GM21786 (cell line): ENCODE data around the gene RASGRP1.
A peak's percentile ranks its signal among the peaks of the same experiment; 100 is the strongest.

Source experiments
- ATAC-seq: cut with Tn5 transposase; IDR thresholded peaks from one replicate; pipeline ENCODE4 v1.9.1; 2021; ENCODE audit not compliant: unreplicated experiment

The RASGRP1 gene

DNA sequence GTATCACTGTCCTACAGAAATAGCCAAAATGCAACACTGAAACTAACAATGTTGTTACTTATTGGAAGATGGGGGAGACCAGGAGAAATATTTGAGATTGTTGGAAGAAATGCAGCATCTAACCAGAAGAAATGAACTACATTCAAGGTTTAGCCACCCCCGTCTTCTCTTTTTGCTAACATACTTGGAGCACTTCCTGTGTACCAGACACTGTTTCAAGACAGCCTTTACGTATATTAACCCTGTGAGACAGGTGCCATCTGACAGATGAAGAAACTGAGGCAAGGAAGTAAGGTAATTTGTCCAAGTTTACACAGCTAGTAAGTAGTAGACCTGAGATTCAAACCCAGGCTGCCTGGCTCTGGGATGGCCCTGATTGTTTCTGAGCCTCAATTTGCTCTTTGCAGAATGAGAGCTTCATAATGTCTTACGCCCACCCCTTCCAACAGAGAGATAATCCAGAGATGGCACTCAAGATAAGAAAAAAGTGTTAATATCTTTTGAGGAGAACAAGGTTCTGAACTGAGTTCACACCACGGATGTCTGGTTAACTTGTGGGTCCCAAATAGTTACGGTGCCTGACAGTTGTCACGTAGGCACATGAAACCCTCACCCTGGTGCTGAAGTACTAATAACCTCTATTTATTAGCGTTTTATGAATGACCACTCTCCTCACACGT lies 26.1 kb downstream of the RASGRP1 start:
- ATAC-seq = no peak

DNA sequence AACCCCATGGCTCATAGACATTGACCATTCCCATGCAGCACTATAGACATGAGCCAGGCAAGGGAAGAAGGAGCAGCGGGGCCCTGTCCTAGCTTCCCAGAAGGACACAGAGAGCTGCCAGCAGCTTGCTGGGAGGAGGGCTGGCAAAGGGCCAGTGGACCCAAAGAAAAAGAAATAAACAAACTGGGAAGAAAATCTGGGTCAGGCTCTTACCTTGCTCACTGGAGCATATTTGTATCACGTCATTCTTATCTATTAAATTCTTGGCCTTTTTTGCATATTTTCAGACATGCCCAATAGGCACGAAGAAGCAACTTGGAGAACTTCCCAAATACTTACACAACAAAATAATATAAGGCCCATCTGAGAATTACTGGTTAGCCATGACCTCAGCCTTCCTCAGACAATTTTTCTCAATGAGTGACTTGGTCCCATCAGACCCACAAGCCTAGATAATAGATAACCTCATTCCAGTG lies 28.4 kb downstream of the RASGRP1 start:
- ATAC-seq = no peak

DNA sequence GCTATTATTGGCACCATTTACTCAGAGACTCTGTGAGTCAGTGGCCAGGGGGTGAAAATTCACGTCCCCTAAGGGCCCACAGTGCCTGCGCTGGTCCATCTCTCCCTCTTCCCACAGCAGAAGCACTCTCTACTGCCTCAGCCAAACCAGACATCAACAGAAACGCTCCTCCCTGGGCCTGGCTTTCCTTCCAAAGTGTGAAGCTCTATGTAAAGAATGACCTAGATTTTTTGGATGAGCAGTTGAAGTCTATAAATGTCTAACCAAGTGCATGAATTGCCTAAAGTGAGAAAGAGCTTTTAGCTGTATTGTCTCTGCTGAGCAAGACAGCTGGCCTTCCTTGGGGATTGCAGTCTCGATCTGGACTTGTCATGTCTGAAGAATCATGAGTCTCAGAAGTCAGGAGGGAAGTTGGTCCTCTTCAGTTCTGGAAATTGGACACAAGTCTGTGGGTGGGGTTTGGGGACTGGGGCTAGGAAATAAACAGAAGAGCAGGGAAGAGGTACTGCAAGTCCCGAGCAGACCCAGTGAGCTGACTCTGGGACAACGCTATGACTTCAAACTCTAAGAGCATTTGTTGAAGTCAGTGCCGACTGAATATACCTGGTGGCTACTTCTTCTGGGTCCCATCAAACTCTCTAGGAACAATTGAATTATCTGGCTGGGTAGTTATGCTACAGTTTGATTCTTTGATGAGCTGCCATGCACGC lies 29.0 kb downstream of the RASGRP1 start:
- ATAC-seq = no peak

DNA sequence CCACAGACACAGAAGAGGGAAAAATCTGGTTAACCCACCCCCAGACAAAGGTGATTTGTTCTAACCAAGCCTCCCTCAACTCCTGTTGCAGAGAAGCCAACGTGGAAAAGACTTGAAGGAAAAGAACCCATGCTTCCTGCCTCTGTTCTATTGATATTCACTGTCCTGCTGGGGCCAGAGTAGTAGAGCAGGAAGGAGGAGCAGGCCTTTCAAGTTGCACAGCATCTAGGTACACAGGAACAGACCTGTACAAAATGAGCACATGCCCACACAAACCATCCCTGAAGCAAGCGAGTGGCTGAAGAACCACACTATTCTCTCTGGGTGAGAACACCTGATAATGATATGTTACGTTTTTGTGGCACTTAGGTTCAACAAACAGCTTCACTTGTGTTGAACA lies 29.9 kb downstream of the RASGRP1 start:
- no peak for ATAC-seq

DNA sequence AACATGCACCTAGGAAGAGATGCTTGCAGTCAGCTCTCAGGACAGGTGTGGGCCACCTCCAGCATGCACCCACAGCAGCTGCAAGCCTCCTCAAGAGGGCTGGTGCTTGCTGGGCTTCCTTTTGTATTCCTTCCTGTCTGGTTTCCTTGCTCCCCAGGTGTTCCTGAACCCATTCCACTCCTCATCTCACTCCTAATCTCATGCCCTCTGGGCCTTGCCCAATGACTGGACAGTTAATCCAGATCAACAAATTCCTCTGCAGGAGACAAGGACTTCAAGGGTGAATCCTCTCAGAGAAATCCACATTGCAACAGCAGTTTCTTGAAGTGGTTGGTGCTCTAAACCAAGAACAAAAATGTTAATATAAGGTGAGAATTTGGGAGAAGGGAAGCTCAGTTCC lies 30.7 kb downstream of the RASGRP1 start:
- ATAC-seq = no peak

DNA sequence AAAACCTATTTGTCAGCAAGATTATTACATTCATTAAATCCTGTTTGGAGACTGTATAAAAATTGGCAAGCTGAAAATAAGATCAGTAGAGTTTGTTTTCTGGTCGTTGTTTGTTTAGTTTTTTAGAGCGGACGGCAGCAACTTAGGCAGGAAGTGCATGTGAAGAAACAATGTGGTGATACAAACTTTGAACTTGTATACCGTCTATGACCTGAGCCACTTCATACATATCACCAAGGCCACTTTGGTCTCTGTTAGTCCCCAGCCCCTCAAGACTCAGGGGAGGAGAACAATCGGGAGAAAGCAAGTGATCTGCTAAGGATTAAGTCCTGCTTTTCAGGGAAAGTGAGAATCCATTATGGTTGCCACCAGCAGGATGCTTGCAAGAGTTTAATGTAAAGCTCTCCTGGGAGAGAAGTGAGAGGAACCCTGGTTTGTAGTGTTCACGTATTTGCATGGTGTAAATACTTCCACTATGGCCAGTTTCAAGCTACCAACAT lies 31.1 kb downstream of the RASGRP1 start:
- no peak for ATAC-seq

DNA sequence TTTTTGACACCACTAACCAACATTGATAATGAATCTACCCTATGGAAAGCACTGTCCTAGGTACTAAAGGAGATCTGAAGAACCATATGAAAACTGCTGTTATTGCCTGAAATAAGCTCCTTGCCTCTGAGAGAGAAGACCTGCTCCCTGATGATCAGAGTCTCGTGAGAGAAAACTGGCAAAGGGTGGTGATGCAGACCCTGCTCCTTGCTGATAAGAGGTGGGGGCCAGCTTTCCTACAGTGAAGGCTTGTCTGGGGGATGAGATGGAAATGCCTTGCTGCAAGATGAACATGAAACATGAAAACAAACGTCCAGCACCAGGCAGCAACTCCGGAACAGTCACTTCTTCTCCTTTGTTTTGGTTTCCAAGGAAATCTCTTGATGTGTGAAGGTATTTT lies 31.9 kb downstream of the RASGRP1 start:
- ATAC-seq = no peak

DNA sequence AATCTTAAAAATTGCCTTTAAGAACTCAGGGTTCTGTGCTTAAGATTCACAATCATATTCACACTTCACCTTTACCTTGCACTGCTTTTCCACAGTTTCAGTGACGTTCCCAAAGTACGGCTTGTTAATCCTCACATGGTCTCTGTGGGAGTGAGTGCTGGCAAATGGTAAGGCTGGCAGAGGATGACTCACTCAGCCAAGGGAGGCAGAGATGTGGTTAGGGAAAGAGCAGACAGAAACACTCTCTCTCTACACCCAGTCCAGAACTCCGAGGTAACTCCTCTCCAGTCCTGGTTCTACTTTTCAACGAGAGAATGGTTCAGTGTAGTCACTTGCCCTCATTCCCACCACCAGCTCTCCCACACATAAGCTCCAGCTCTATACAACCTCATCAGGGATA lies 33.1 kb downstream of the RASGRP1 start:
- no peak for ATAC-seq

DNA sequence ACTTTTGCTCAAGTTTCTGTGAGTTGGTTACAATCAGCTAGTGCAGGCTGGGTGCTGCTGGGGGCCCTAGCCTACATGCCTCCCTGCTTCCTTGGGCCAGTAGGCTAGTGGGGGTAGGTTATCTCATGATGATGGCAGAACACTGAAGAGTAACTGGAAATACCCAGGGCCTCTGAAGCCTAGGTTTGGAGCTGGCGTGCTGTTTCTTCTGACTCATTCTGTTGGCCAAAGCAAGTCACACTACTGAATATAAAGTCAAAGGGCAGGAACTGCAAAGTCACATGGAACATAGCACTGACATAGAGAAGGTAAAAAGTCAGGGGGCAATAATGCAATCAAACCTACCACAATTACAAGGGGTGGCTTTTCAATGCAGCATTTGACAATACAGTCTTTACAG lies 34.5 kb downstream of the RASGRP1 start:
- ATAC-seq = no peak

DNA sequence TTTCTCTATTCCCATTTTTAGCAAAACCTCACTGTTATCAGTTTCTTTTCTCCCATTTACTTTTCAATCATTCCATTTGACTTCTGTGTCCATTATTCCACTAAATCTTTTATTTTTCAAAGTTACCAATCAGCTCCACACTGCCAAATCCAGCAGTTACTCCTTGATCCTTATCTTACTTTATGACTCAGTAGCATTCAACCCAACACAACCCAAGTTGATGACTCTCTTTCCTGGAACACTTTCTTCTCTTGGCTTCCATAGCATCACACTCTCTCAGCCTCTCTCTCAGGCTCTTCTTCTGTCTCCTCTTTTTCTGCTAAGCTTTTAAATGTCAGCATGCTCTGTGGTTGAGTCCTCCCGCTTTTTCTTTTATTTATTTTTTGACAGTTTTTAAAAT lies 36.3 kb downstream of the RASGRP1 start:
- no peak for ATAC-seq

DNA sequence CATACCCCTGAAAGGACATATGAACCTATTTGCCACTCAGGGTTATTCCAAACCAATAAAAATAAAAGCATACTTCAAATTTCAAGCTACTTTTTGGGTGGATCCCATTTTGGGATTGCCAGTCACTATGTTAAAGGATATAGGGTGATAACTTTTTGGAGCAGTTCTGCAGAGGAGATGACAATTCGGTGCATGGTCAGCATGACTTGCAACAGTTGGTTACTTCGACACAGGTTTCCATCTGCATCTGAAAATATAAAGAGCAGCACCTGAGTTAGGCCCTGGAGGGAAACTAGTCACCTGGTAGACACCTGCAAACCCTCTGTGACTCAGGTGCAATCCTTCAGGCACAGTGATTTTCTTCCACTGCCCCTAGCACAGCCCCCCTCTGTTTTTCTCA lies 38.5 kb downstream of the RASGRP1 start:
- ATAC-seq = no peak

DNA sequence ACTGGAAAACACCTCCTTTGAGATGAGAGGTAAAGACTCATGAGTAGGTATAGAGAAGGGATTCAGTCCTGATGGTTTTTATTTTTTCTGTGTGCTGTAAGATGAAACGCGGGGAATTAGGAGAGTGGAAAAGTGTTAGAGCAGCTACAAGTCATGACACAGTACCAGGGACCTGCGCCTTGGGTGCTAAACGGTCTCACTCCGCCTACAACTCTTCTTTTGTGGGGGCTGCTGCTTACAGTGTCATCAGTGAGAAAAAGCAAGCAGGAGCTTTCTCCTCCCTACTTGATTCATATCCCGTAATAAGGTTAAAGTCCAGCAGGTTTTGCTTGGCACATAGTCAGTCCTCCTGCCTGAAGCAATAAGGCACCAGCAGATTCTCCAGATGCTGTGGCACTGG lies 39.1 kb downstream of the RASGRP1 start:
- no peak for ATAC-seq

DNA sequence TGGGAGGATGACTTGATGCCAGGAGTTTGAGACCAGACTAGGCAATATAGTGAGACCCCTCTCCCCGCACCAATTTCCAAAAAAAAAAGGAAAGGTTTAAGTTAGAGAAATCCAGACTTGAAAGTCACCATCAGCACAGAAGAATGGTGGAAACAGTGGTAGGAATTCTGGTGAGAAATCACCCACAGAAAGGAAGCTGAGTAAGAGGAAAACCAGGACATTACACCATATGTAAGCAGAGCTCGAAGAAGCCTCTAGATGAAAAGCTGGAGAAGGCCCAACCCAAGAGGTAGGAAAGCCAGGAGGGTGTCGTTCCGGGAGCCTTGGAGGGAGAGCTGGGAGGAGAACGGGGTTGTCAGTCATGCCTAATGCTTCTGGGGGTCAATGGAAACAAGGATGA lies 40.5 kb downstream of the RASGRP1 start:
- ATAC-seq = no peak

DNA sequence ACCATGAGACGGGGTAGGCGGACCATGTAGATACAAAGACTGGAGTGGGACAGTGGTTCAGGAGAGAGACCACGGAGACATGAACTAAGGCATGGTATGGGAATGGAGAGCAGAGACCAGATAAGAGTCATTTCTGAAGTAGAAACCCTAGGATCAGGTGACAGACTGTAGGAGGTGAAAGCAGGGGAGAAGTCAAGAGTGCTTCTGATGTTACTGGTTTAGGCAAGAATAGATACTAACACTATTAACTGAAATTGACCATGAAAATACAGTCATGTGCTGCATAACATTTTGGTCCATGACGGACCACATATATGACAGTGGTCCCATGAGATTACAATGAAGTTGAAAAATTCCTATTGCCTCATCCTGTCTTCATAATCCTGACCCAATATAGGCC lies 41.7 kb downstream of the RASGRP1 start:
- no peak for ATAC-seq

DNA sequence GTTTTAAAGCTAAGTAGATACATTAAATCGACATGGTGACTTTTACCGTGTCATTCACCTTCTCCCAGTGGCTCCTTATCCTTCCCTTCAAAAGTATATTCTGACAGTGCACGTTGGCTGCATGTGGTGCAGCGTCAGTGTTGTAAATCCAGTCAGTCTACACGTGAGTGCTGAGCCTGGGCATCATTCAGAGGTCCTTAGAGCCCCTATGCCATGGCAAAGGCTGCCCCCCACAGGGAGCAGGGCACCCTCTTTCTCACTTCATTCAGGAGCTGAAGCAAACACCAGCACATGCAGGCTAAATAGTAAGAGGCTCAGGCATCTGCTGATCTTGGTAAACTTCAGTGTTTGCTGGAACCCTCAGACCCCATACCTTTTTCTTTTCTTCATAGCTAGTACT lies 43.3 kb downstream of the RASGRP1 start:
- no peak for ATAC-seq

DNA sequence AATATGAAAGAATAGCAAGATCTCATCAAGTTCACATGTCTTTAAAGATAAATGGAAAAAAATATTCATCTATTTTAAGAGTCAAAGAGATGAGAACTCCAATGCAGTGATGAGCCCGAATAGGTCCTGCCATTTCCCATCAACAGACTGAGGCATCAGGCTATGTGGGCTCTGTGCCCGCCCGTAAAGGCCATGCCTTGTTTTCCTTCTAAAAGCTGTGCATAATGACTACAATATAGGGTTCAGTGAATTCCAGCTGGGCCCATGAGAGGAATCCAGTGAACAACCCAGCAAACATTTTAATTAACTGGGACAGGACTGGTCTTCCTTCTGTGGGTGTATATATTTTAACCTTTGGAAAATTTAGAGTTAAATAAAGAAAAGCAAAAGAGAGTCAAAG lies 44.6 kb downstream of the RASGRP1 start:
- ATAC-seq = no peak

DNA sequence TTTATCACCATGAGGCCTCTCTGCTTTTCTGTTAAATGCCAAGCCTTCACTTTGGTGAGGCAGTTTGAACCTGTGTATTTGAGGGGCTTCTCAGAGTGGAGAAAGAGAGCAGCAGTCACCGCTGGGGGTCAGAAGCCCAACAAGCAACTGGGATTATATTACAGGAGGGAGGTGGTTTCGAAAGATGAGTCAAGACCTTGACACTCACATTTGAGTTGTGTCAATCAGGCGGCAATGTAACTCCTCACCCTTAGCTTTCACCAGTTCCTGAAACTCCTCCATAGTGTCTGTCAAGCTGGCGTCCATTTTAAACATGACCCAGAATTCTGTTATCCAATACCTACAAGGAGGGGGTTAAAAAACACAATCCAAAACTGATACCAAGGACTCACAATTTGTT lies 46.5 kb downstream of the RASGRP1 start:
- ATAC-seq = no peak

DNA sequence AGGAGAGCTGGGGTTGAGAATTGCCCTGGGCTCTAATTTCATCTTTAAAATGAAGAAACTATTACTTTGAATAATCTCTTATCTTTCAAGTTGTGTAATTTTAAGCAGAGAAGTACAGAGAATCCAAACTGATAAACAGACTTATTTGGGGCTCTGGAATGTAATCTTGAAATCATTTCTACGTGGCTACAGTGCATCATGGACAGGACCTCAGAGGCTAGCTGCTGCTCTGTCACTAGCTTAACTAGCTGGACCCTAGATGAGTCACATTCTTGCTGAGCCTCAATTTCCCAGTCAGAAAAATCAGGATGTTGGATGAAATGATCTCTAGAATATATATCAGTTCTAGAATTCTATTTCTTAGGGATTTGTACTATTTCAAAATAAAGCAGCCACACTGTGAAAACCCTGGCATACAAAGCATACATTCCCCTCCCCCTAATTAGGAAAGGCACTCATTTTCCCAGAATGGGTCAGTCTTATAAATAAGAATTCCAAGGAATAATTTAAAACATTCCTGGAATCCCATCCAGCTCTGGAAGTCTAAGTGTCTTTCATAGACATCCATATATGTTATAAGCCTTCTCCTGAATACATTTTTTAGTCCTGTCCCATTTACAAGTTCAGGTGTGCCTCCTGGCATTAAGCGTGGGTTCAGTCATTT lies 47.2 kb downstream of the RASGRP1 start:
- no peak for ATAC-seq

DNA sequence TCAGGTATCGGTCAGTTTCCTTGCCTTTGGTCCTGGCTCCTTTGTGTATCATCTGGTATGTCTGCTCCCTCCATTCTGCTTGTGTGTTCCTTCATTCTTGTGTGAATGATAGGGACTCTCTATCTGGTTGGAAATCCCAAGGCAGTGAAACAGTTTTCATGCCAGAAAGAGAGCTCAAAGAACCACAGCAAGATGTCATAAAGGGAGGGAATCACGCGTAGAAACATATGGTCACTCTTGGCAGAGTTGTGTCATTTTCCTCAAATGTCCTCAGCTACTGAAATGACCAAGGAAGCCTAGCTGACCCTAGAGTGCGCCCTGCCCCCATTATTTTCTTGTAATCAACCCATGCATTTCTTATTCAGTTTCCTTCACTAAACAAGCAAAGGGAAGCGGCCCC lies 48.0 kb downstream of the RASGRP1 start:
- ATAC-seq = no peak

DNA sequence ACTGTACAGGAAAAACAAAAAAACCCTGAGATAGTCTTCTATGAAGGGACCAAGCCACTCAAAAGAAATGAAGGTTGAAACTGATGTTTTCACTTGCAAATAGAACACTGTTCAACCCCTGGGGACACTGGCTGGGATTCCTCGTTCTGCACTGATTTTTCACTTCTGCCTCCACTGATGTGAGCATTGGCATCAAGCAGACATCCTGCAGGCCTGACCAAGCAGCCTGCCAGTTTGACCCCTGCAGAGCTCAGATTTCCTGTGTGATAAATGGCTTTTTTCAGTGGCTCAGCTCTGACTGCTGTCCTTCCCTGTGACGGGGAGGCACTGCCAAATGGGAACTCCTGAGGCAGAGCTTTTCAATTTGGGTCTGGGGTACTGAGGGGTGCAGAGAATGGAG lies 50.0 kb downstream of the RASGRP1 start:
- ATAC-seq = peak; percentile 89

DNA sequence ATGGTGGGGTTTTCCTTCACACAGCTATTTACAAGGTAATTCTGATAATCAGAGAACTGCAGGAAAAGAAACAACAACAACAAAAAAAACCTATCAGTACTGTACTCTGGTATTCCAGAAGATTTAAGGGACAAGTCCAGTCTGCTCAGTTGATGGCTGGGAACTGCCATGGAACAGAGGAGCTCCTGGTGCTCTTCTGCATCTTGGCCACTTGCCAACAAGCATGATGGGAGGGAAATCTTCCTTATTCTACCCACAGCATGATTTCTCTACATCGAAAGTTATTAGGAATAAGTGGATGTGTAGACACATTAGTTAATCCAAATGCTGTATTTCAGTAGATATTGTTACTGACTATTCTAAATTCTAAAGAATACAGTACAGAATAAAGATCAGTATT lies 51.7 kb downstream of the RASGRP1 start:
- ATAC-seq = no peak

DNA sequence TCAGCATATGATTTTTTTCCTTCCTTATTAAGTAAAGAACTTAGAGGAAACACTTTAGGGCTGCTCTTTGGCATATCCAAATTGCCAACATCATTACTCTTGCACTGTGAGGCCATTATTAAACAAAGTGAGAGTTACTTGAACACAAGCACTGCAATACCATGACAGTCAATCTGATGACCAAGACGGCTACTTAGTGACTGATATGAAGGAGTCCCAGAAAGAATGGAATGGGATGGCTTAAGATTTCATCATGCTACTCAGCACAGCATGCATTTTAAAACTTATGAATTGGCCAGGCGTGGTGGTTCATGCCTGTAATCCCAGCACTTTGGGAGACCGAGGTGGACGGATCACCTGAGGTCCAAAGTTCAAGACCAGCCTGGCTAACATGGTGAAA lies 55.5 kb downstream of the RASGRP1 start:
- no peak for ATAC-seq
